PC-9 (cell line): ENCODE data around the gene UBE2C. TPM values are rescaled to one million over a fixed set of nuclear protein-coding genes. Genes with fewer than 3 reads are reported as not detected.

Source experiments
- BruUV-seq: library from RNA; stranded (reverse); fragments of 400-500 nt; replicated peaks from 2 replicates; lab custom pipeline; 2021; lab: Mats Ljungman, UMichigan
- CTCF ChIA-PET: fragments of 300-600 bp; sonication (Branson Sonifier 250); formaldehyde crosslinking; loops from one replicate; lab custom pipeline; 2022; ENCODE audit warnings: antibody characterized with exemption; lab: Charles Lee
- POLR2A ChIA-PET: fragments of 300-600 bp; sonication (Branson Sonifier 250); formaldehyde crosslinking; loops from one replicate; lab custom pipeline; 2022; ENCODE audit warnings: antibody characterized with exemption; ENCODE audit not compliant: unreplicated experiment; lab: Charles Lee
- DNase-seq, 2 experiments: peaks; one replicate each; pipeline versions ENCODE4 v3.0.0 to v3.0.0-alpha.2; 2015 to 2022; ENCODE audit warnings: mixed read lengths in 1 of 2
- H2AFZ ChIP-seq: fragments of 200-600 bp; sonication (generic); 2 replicates; pipeline ENCODE4 v1.8.1; 2017; ENCODE audit warnings: antibody characterized with exemption
- H3F3A ChIP-seq: fragments of 200-600 bp; sonication (generic); 2 replicates; pipeline ENCODE4 v1.8.1; 2017; ENCODE audit warnings: antibody characterized with exemption, mild to moderate bottlenecking, low read depth; ENCODE audit not compliant: insufficient read depth
- H3K27ac ChIP-seq: fragments of 200-600 bp; sonication (generic); 2 replicates; pipeline ENCODE4 v1.6.1; 2016; ENCODE audit warnings: mixed run types
- H3K27me3 ChIP-seq: fragments of 200-600 bp; sonication (generic); 2 replicates; pipeline ENCODE4 v1.6.1; 2016; ENCODE audit warnings: low read depth, mixed run types; ENCODE audit not compliant: insufficient read depth
- H3K36me3 ChIP-seq: fragments of 200-600 bp; sonication (generic); 2 replicates; pipeline ENCODE4 v1.6.1; 2016; ENCODE audit warnings: low read depth, mixed run types
- H3K4me1 ChIP-seq: fragments of 200-600 bp; sonication (generic); replicated peaks from 2 replicates; pipeline ENCODE4 v1.6.1; 2016; ENCODE audit warnings: mixed run types; ENCODE audit not compliant: insufficient read depth
- H3K4me2 ChIP-seq: fragments of 200-600 bp; sonication (generic); 2 replicates; pipeline ENCODE4 v1.6.1; 2017; ENCODE audit warnings: mixed run types
- H3K4me3 ChIP-seq: fragments of 200-600 bp; sonication (generic); 2 replicates; pipeline ENCODE4 v1.6.1; 2016; ENCODE audit warnings: mixed run types
- H3K79me2 ChIP-seq: fragments of 200-600 bp; sonication (generic); 2 replicates; pipeline ENCODE4 v1.6.1; 2017; ENCODE audit warnings: low read depth, mixed run types
- H3K9me2 ChIP-seq: fragments of 200-600 bp; sonication (generic); 2 replicates; pipeline ENCODE4 v1.8.1; 2017; ENCODE audit warnings: mild to moderate bottlenecking; ENCODE audit not compliant: insufficient read depth
- H3K9me3 ChIP-seq: fragments of 200-600 bp; sonication (generic); 2 replicates; pipeline ENCODE4 v1.8.1; 2016; ENCODE audit warnings: low read depth; ENCODE audit not compliant: insufficient read depth
- H4K20me1 ChIP-seq: fragments of 200-600 bp; sonication (generic); 2 replicates; pipeline ENCODE4 v1.8.1; 2017; ENCODE audit not compliant: insufficient read depth
- EZH2 ChIP-seq: fragments of 200-600 bp; sonication (generic); IDR thresholded peaks from 2 replicates; pipeline ENCODE4 v1.8.0; 2017; ENCODE audit warnings: antibody characterized with exemption, low read depth
- intact Hi-C: fragments of 100-400 bp; cut with micrococcal nuclease; formaldehyde crosslinking; loops from one replicate; pipeline ENCODE4 v1.10.0; 2022; ENCODE audit not compliant: unreplicated experiment
- total RNA-seq: library from RNA; stranded (reverse); gene quantifications from 2 replicates; pipeline ENCODE4 v1.2.3, GENCODE V29; 2021
- TF ChIP-seq, protein P1 (sequence below): fragments of 200-600 bp; sonication (generic); conservative IDR thresholded peaks from 2 replicates; pipeline ENCODE4 v1.6.1; 2017; ENCODE audit warnings: mixed run types, antibody characterized with exemption, mild to moderate bottlenecking, moderate library complexity

Gene UBE2C
- total RNA-seq, 1 experiment from 2014 or later = 207 TPM

- DNase-seq = no peak
- Histone ChIP-seq H3K4me3 (no peak overlapping the region), H3K27ac (no peak overlapping the region), H3K27me3 (no peaks in the 10 kb centered on the region), H2AFZ (no peak overlapping the region), H3K9me2 (no peaks in the 10 kb centered on the region), H3K36me3 (no peaks in the 10 kb centered on the region), H4K20me1 (no peaks in the 10 kb centered on the region), H3F3A (peaks cover 3% of the 10 kb centered on the region; the same call in 1 of the 2 replicates), H3K4me1 (peaks cover 26% of the 10 kb centered on the region), H3K4me2 (no peak overlapping the region), H3K79me2 (peaks cover 22% of the 10 kb centered on the region), H3K9me3 (no peaks in the 10 kb centered on the region)
- ChIA-PET CTCF (no interaction called here), POLR2A (no interaction called here)
- intact Hi-C loops = no loop called here
- TF ChIP-seq, protein P1, sequence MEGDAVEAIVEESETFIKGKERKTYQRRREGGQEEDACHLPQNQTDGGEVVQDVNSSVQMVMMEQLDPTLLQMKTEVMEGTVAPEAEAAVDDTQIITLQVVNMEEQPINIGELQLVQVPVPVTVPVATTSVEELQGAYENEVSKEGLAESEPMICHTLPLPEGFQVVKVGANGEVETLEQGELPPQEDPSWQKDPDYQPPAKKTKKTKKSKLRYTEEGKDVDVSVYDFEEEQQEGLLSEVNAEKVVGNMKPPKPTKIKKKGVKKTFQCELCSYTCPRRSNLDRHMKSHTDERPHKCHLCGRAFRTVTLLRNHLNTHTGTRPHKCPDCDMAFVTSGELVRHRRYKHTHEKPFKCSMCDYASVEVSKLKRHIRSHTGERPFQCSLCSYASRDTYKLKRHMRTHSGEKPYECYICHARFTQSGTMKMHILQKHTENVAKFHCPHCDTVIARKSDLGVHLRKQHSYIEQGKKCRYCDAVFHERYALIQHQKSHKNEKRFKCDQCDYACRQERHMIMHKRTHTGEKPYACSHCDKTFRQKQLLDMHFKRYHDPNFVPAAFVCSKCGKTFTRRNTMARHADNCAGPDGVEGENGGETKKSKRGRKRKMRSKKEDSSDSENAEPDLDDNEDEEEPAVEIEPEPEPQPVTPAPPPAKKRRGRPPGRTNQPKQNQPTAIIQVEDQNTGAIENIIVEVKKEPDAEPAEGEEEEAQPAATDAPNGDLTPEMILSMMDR = no peak
- TF ChIP-seq EZH2 = no peak
- no TSS peak for BruUV-seq
Measured at GRCh38 chr20:45859916-45860315, 47.5 kb downstream of the UBE2C start.

DNA sequence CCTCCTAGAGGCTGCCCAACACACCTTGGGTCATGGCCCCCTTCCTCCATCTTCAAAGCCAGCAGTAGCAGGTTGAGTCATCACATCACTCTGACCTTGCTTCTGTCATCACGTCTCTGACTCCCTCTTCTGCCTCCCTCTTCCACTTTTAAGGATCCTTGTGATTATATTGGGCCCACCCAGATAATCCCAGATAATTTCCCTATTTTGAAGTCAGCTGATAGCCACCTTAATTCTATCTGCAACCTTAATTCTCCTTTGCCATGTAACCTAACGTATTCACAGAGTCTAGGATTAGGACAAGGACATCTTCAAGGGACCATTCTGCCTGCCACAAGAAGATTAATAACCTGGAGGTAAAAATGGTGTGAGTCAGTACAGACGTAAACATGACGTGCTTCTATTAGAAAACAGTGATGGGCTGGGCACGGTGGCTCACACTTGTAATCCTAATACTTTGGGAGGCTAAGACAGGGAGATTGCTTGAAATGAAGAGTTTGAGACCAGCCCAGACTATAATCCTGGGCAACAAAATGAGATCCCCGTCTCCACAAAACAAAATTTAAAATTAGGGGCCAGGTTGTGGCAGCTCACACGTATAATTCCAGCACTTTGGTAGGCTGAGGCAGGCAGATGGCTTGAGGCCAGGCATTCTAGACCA lies 48.2 kb downstream of the UBE2C start:
- intact Hi-C loops = no loop called here
- Histone ChIP-seq H3F3A (peaks cover 3% of the 10 kb centered on the region; the same call in 1 of the 2 replicates), H3K27ac (no peak overlapping the region), H3K4me3 (no peak overlapping the region), H4K20me1 (no peaks in the 10 kb centered on the region), H3K4me1 (peaks cover 23% of the 10 kb centered on the region), H3K27me3 (no peaks in the 10 kb centered on the region), H3K4me2 (no peak overlapping the region), H3K36me3 (no peaks in the 10 kb centered on the region), H3K79me2 (peaks cover 14% of the 10 kb centered on the region), H3K9me3 (no peaks in the 10 kb centered on the region), H3K9me2 (no peaks in the 10 kb centered on the region), H2AFZ (no peak overlapping the region)
- DNase-seq = no peak
- TF ChIP-seq, protein P1 = no peak
- TF ChIP-seq EZH2 = no peak
- POLR2A ChIA-PET = no interaction called here
- BruUV-seq = no TSS peak
- CTCF ChIA-PET = no interaction called here

DNA sequence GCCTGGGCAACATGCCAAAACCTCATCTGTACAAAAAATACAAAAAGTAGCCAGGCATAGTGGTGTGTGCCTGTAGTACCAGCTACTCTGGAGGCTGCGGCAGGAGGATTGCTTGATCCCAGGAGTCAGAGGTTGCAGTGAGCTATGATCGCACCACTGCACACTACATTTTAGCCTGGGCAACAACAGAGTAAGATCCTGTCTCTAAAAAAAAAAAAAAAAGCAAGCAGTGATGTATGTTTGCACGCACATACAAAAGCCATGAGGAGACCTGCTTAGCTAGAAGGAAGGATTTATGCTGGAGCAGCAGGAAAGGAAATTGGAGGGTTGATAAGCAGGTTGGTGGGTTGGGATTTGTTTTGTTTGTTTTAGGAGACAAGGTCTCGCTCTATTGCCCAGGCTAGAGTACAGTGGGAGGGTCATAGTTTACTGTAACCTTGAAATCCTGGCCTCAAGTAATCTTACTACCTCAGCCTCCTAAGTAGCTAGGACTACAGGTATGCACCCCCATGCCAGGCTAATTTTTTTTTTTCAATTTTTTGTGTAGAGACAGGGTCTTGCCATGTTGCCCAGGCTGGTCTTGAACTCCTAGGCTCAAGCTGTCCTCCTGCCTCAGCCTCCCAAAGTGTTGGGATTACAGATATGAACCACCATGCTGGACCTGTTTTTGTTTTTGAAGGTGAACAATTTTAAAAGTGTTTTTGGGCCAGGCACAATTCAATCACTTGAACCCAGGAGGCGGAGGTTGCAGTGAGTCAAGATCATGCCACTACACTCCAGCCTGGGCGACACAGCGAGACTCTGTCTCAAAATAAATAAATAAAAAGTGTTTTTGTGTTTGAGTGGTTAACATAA lies 49.0 kb downstream of the UBE2C start:
- ChIA-PET CTCF (no interaction called here), POLR2A (interaction anchor here (0.6 kb wide), 1 partner anchor 559 kb away, joined by 4 read pairs; no protein-coding TSS in a partner anchor)
- Histone ChIP-seq H3K4me2 (no peak overlapping the region), H3F3A (peaks cover 3% of the 10 kb centered on the region; the same call in 1 of the 2 replicates), H3K4me1 (peaks cover 15% of the 10 kb centered on the region), H3K36me3 (no peaks in the 10 kb centered on the region), H3K9me3 (no peaks in the 10 kb centered on the region), H3K4me3 (no peak overlapping the region), H2AFZ (no peak overlapping the region), H3K27ac (no peak overlapping the region), H4K20me1 (no peaks in the 10 kb centered on the region), H3K79me2 (peaks cover 7% of the 10 kb centered on the region), H3K27me3 (no peaks in the 10 kb centered on the region), H3K9me2 (no peaks in the 10 kb centered on the region)
- TF ChIP-seq, protein P1 = no peak
- no peak for TF ChIP-seq EZH2
- intact Hi-C loops = no loop called here
- DNase-seq = no peak
- no TSS peak for BruUV-seq
